OCI-LY7 (cell line): ENCODE measurements around the gene CDK12. TPM values are rescaled to one million over a fixed set of nuclear protein-coding genes. Genes with fewer than 3 reads are reported as not detected.

Source experiments
- BruUV-seq: library from RNA; stranded (reverse); fragments of 400-500 nt; replicated peaks from 2 replicates; lab custom pipeline; 2021; lab: Mats Ljungman, UMichigan
- CTCF ChIA-PET: fragments of 300-600 bp; sonication (Branson Sonifier 250); formaldehyde crosslinking; loops from one replicate; lab custom pipeline; 2022; ENCODE audit warnings: antibody characterized with exemption; ENCODE audit not compliant: unreplicated experiment; lab: Charles Lee
- POLR2A ChIA-PET: fragments of 300-600 bp; sonication (Branson Sonifier 250); formaldehyde crosslinking; loops from one replicate; lab custom pipeline; 2022; ENCODE audit warnings: antibody characterized with exemption; lab: Charles Lee
- DNase-seq: peaks from one replicate; pipeline ENCODE4 v3.0.0-alpha.2; 2015; ENCODE audit warnings: low spot score
- H2AFZ ChIP-seq: fragments of 200-600 bp; sonication (generic), shearing (Covaris generic); 2 replicates; pipeline ENCODE4 v1.6.1; 2014; ENCODE audit warnings: mild to moderate bottlenecking, antibody characterized with exemption, low read length, moderate library complexity
- H3K27ac ChIP-seq: fragments of 200-600 bp; sonication (generic); 2 replicates; pipeline ENCODE4 v1.5.1; 2014; ENCODE audit warnings: mixed run types, low read depth, mild to moderate bottlenecking, moderate library complexity, low read length, inconsistent platforms; ENCODE audit not compliant: poor library complexity, severe bottlenecking
- H3K36me3 ChIP-seq: fragments of 200-600 bp; sonication (generic); 2 replicates; pipeline ENCODE4 v1.6.1; 2014; ENCODE audit warnings: mild to moderate bottlenecking, antibody characterized with exemption, low read length, moderate library complexity, mixed read lengths; ENCODE audit not compliant: insufficient read depth
- H3K4me1 ChIP-seq: fragments of 200-600 bp; sonication (generic); 2 replicates; pipeline ENCODE4 v1.5.1; 2014; ENCODE audit warnings: mild to moderate bottlenecking, low read length; ENCODE audit not compliant: insufficient read depth, poor library complexity, severe bottlenecking
- H3K4me2 ChIP-seq: fragments of 200-600 bp; sonication (generic); 2 replicates; pipeline ENCODE4 v1.6.1; 2014; ENCODE audit warnings: mild to moderate bottlenecking, low read length
- H3K4me3 ChIP-seq: fragments of 200-600 bp; sonication (generic); 2 replicates; pipeline ENCODE4 v1.5.1; 2014; ENCODE audit warnings: mild to moderate bottlenecking, low read depth, low read length; ENCODE audit not compliant: poor library complexity, severe bottlenecking
- H3K79me2 ChIP-seq: fragments of 200-600 bp; sonication (generic); 2 replicates; pipeline ENCODE4 v1.6.1; 2016; ENCODE audit warnings: low read depth, mild to moderate bottlenecking, low read length, moderate library complexity, mixed read lengths; ENCODE audit not compliant: insufficient read depth
- H3K9me2 ChIP-seq: fragments of 200-600 bp; sonication (generic); 2 replicates; pipeline ENCODE4 v1.6.1; 2016; ENCODE audit warnings: mild to moderate bottlenecking, low read length, mixed read lengths; ENCODE audit not compliant: insufficient read depth
- H3K9me3 ChIP-seq: fragments of 200-600 bp; sonication (generic); 2 replicates; pipeline ENCODE4 v1.6.1; 2014; ENCODE audit warnings: mild to moderate bottlenecking, mixed run types, low read length, mixed read lengths
- H4K20me1 ChIP-seq: fragments of 200-600 bp; sonication (generic); 2 replicates; pipeline ENCODE4 v1.6.1; 2014; ENCODE audit warnings: mild to moderate bottlenecking, antibody characterized with exemption, low read length, moderate library complexity, mixed read lengths; ENCODE audit not compliant: insufficient read depth
- CTCF ChIP-seq: fragments of 200-600 bp; sonication (generic); conservative IDR thresholded peaks from 2 replicates; pipeline ENCODE4 v1.5.1; 2014; ENCODE audit warnings: mild to moderate bottlenecking, antibody characterized with exemption, low read length, moderate library complexity, mixed read lengths
- EZH2phosphoT487 ChIP-seq: fragments of 200-600 bp; sonication (generic); IDR thresholded peaks from 2 replicates; pipeline ENCODE4 v1.6.1; 2018; ENCODE audit warnings: low read depth, borderline replicate concordance, mild to moderate bottlenecking, mixed run types, antibody characterized with exemption, low read length, moderate library complexity, mixed read lengths
- intact Hi-C: fragments of 100-400 bp; cut with micrococcal nuclease; formaldehyde crosslinking; loops from one replicate; pipeline ENCODE4 v1.10.0; 2022; ENCODE audit not compliant: unreplicated experiment
- total RNA-seq, 2 experiments: library from RNA; depleted of rRNA in 1 of 2; stranded (reverse); fragments of >200 nt in 1 of 2; shearing (Covaris generic) in 1 of 2; gene quantifications; 2 replicates each; pipeline ENCODE4 v1.2.3, GENCODE V29; 2014 to 2022

CDK12 gene
- total RNA-seq, 2 experiments from 2014 or later, result 72.0 to 89.5 TPM

GRCh38 chr17:39529455-39529854, 68.2 kb downstream of the CDK12 start:
- no peak overlapping the region for H2AFZ ChIP-seq
- H3K9me2 ChIP-seq, result no peaks in the 10 kb centered on the region
- H3K36me3 ChIP-seq, result peaks cover 96% of the 10 kb centered on the region
- H4K20me1 ChIP-seq, result no peaks in the 10 kb centered on the region
- H3K9me3 ChIP-seq, result no peaks in the 10 kb centered on the region
- BruUV-seq, result no TSS peak
- no peak overlapping the region for H3K27ac ChIP-seq
- intact Hi-C loops, result loop anchor here (10.0 kb wide), 1 partner anchor 125 kb away; the partner anchor contains the start of gene FBXL20
- H3K4me1 ChIP-seq, result peaks cover 9% of the 10 kb centered on the region
- POLR2A ChIA-PET, result no interaction called here
- no peak for DNase-seq
- CTCF ChIA-PET, result no interaction called here
- H3K4me3 ChIP-seq, result no peak overlapping the region
- no peak for TF ChIP-seq EZH2phosphoT487
- TF ChIP-seq CTCF, result no peak
- no peaks in the 10 kb centered on the region for H3K79me2 ChIP-seq
- no peak overlapping the region for H3K4me2 ChIP-seq

GRCh38 chr17:39530513-39530912, 69.2 kb downstream of the CDK12 start:
- H3K4me2 ChIP-seq, result no peak overlapping the region
- H3K27ac ChIP-seq, result no peak overlapping the region
- no peaks in the 10 kb centered on the region for H3K79me2 ChIP-seq
- H3K9me3 ChIP-seq, result no peaks in the 10 kb centered on the region
- peaks cover 85% of the 10 kb centered on the region for H3K36me3 ChIP-seq
- H4K20me1 ChIP-seq, result no peaks in the 10 kb centered on the region
- BruUV-seq, result no TSS peak
- CTCF ChIA-PET, result no interaction called here
- H3K9me2 ChIP-seq, result no peaks in the 10 kb centered on the region
- no peak overlapping the region for H3K4me3 ChIP-seq
- peaks cover 9% of the 10 kb centered on the region for H3K4me1 ChIP-seq
- DNase-seq, result no peak
- no peak overlapping the region for H2AFZ ChIP-seq
- TF ChIP-seq EZH2phosphoT487, result no peak
- TF ChIP-seq CTCF, result no peak
- POLR2A ChIA-PET, result no interaction called here
- intact Hi-C loops, result no loop called here

- H3K4me3 ChIP-seq, result no peak overlapping the region
- no TSS peak for BruUV-seq
- H2AFZ ChIP-seq, result no peak overlapping the region
- no peak for DNase-seq
- no peaks in the 10 kb centered on the region for H3K79me2 ChIP-seq
- POLR2A ChIA-PET, result no interaction called here
- H3K9me2 ChIP-seq, result no peaks in the 10 kb centered on the region
- no peak overlapping the region for H3K4me2 ChIP-seq
- intact Hi-C loops, result no loop called here
- H3K36me3 ChIP-seq, result peaks cover 78% of the 10 kb centered on the region
- no peaks in the 10 kb centered on the region for H4K20me1 ChIP-seq
- H3K27ac ChIP-seq, result no peak overlapping the region
- peaks cover 9% of the 10 kb centered on the region for H3K4me1 ChIP-seq
- CTCF ChIA-PET, result no interaction called here
- no peak for TF ChIP-seq CTCF
- TF ChIP-seq EZH2phosphoT487, result no peak
- no peaks in the 10 kb centered on the region for H3K9me3 ChIP-seq
Measured at GRCh38 chr17:39531252-39531651, 70.0 kb downstream of the CDK12 start.
